HG03103 (cell line): ENCODE results near the gene METTL9.
"Not testable (repeated sequence)": the region's sequence is repeated elsewhere in the genome, so short reads cannot be mapped to it uniquely, and the experiment has no call there.

Experiments used
- ATAC-seq: cut with Tn5 transposase; IDR thresholded peaks from one replicate; pipeline ENCODE4 v1.9.1; 2021; ENCODE audit warnings: low read depth; ENCODE audit not compliant: unreplicated experiment

Gene METTL9

DNA sequence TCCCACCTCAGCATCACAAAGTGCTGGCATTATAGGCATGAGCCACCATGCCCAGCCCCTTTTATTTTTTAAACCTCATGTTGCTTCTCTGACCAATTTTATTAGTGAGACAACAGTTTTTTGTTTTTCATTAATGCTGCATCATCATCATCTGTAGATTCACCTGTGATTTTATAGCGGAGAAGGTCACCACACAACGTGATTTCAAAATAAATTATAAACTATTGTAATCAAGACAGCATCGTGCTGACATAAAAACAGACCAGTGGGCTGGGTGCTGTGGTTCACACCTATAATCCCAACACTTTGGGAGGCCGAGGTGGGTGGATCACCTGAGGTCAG lies 28.7 kb upstream of the METTL9 start:
- ATAC-seq: no peak

DNA sequence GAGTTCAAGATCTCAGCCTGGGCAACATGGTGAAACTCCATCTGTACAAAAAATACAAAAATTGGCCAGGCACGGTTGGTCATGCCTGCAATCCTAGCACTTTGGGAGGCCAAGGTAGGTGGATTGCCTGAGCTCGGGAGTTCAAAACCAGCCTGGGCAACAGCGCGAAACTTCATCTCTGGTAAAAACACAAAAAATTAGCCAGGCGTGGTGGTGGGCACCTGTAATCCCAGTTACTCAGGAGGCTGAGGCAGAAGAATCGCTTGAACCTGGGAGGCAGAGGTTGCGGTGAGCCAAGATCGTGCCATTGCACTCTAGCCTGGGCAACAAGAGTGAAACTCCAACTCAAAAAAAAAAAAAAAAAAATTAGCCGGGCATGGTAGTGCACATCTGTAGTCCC lies 25.9 kb upstream of the METTL9 start:
- ATAC-seq: not testable (repeated sequence)

DNA sequence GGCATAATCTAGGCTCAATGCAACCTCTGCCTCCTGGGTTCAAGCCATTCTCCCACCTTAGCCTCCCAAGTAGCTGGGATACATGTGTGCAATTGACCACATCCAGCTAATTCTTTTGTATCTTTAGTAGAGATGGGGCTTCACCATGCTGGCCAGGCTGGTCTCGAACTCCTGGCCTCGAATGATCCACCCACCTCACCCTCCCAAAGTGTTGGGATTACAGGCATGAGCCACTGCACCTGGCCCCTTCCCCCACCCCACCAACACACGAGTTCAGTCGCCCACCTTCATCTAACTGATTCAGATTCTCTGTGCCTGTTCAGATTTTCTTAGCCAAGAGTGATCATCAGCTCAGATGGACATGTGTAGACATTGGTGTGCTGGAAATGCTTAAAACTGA lies 25.0 kb upstream of the METTL9 start:
- no peak for ATAC-seq

DNA sequence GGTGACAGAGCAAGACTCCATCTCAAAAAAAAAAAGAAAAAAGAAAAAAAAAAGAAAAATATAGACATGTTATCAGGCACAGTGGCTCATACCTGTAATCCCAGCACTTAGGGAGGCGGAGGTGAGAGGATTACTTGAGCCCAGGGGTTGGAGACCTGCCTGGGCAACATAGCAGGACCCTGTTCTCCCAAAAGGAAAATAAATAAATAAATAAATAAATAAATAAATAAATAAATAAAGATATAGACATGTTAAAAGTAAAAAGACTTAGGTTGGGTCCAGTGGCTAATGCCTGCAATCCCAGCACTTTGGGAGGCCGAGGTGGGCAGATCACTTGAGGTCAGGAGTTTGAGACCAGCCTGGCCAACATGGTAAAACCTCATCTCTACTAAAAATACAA lies 23.1 kb upstream of the METTL9 start:
- not testable (repeated sequence) for ATAC-seq

DNA sequence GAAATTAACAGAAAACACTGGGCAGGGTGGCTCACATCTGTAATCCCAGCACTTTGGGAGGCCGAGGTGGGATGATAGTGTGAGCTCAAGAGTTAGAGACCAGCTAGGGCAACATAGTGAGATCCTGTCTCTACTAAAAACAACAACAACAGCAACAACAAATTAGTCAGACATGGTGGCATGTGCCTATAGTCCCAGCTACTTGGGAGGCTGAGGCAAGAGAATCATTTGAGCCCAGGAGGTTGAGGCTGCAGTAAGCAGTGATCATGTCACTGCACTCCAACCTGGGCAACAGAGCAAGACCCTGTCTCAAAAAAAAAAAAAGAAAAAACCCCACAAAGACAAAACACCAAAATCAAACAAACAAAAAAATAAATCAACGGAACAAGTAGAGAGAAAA lies 21.9 kb upstream of the METTL9 start:
- not testable (repeated sequence) for ATAC-seq

DNA sequence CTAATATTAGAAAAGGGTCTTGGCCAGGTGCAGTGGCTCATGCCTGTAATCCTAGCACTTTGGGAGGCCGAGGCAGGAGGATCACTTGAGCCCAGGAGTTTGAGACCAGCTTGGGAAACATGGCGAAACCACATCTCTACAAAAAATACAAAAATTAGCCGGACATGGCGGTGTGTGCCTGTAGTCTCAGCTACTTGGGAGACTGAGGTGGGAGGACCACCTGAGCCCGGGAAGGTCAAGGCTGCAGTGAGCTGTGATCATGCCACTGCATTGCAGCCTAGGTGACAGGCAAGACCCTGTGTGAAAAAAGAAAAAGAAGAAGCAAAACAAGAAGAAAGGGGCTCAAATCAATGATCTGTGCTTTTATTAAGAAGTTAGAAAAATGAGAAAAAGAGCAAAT lies 21.1 kb upstream of the METTL9 start:
- not testable (repeated sequence) for ATAC-seq

DNA sequence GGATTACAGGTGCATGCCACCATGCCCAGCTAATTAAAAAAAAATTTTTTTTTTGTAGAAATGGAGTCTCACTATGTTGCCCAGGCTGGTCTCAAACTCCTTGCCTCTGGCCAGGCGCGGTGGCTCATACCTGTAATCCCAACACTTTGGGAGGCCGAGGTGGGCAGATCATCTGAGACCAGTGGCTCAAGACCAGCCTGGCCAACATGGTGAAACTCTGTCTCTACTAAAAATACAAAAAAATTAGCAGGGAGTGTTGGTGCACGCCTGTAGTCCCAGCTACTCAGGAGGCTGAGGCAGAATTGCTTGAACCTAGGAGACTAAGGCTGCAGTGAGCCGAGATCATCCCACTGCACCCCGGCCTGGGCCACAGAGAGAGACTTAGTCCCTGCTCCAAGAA lies 19.2 kb upstream of the METTL9 start:
- not testable (repeated sequence) for ATAC-seq

DNA sequence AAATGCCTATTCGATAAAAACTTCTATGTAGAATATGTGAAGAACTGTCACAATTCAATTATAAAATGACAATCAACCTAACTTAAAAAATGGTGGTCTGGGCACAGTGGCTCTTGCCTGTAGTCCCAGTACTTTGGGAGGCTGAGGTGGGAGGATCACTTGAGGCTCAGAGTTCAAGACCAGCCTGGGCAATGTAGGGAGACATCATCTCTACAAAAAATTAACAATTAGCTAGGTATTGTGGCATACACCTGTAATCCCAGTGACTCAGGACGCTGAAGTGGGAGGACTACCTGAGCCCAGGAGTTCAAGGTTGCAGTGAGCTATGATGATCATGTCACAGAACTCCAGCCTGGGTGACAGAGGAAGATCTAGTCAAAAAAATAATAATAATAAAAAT lies 18.6 kb upstream of the METTL9 start:
- no peak for ATAC-seq

DNA sequence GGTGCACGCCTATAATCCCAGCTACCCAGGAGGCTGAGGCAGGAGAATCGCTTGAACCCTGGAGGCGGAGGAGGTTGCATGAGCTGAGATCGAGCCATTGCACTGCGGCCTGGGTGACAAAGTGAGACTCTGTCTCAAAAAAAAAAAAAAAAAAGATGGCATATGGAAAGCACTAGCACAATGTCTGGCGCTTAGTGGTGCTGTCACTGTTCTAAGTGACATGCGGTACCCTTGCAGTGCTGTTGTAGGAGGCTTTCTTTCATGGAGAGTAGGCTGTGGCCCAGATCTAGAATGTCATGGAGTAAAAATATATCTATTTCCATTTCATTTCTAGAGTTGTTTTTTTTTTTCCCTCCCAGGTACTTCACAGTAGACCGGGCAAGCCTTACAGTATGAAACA lies 14.6 kb upstream of the METTL9 start:
- no peak for ATAC-seq

DNA sequence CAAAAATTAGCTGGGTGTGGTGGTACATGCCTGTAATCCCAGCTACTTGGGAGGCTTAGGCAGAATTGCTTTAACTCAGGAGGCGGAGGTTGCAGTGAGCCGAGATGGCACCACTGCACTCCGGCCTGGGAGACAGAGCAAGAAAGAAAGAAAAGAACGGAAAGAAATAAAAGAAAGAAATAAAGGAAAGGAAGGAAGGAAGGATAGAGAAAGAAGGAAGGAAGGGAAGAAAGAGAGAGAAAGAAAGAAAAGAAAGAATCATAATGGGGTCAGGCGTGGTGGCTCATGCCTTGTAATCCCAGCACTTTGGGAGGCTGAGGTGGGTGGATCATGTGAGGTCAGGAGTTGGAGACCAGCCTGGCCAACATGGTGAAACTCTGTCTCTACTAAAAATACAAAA lies 10.8 kb upstream of the METTL9 start:
- not testable (repeated sequence) for ATAC-seq

DNA sequence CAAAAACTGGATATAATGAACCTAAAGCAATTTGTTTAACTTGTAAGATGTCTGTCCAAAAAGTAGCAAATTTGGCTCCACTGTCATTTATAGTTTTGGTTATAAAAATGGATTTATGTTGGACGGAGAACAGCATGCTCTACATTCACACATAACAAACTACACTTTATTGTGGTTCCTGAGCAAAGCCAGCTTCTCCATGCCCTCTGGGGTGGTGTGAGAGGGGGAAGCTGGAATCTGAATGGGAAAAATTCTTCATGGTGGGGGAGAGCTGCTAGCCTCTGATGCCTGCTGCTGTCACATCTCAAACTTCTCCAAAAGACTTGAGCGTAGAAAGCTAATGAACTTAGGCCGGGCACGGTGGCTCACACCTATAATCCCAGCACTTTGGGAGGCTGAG lies 9.8 kb upstream of the METTL9 start:
- ATAC-seq: no peak

DNA sequence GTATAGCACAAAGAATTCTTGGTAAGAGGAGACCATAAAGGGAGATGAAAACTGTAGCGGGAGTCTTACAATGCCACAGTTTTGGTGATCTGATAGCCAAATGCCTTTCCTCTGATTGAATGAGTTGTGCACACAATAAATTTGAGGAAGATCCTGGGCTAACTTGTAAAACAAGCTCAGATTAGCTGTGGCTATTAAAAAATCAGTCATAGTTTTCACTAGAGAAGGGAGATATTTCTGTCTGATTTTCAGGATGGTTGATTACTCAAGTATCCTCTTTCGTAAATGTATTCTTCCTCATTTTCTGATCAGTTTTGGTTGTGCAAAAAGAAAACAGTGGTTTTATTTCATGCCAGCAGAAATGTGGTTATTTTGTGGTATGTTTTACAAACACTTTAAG lies 9.1 kb upstream of the METTL9 start:
- ATAC-seq: no peak

DNA sequence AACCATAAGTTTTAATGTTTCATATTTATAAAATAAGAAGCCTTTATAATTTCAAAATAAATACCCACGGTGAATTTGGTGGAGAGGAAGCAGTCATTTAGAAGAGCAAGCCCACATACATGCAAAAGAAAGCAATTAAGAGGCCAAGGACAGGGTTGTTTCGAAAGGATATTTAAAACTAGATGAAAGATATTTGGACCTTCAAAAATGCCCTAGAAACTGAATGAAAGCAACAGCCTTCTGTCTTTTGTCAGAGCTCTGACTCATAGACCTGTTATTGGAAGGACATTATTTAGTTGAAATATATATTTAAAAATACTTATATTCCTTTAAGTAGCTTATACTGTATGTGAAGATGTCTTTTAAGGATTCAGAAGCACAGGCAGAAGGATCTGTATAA lies 8.6 kb upstream of the METTL9 start:
- ATAC-seq: no peak

DNA sequence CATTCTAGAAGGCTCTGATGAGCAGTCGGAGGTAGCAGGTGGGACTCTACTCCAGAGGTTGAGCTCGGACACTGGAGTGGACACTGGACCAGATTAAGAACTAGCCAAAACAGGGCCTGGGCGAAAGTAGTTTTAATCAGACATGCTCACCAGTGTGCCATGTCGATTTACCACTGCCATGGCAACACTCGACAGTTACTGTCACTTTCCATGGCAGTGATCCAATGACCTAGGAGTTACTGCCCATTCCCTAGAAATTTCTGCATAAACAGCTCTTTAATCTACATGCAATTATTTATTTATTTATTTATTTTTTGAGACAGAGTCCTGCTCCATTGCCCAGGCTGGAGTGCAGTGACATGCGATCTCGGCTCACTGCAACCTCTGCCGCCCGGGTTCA lies 7.2 kb upstream of the METTL9 start:
- no peak for ATAC-seq

DNA sequence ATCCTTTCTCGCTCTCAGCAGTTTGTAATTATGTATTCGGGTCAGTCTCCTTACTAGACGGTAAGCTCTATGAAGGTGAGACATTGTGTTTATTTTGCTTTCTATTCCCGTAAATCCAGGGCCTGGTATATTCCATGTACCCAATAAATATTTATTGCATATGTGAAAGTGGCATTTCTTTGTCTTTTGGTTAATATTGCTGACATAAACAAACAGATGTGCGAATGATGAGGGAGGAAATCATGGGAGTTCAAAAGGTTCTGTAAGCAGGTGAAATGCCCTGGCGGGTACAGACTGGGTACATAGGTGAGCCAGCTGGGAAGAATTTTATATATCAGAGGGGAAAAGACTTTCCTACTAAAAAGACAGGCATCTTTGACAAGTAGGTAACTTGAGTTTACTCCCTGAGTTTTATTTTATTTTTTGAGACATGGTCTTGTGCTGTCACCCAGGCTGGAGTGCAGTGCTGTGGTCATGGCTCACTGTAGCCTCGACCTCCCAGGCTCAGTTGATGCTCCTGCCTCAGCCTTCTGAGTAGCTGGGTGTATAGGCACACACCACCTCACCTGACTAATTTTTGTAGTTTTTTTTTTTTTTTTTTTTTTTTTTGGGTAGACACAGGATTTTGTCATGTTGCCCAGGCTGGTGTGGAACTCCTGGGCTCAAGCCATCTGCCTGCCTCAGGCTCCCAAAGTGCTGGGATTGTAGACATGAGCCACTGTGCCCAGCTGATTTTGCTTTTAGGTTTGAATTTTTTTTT lies 5.7 kb upstream of the METTL9 start:
- no peak for ATAC-seq

DNA sequence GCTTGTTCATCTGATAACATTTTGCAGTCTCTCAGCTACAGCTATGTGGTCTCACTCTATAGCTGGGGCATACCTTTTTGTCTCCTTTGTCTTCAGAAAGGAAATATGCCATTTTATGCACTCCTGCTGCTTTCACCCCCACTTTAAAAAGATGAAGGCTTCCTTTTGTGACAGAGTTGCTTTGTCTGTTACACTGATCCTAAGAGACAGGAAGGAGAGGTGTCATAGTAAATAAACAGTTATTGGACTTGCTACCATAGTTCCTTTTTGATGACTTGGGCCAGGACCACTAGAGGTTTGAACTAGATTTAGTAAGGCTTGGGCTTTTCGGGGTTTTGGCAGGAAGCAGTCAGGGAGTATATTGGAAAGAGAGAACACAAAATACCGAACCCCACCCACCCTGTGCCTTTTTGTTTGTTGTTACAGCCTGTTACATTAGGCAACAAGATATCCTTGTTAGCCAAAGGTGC lies 1.8 kb upstream of the METTL9 start:
- no peak for ATAC-seq

DNA sequence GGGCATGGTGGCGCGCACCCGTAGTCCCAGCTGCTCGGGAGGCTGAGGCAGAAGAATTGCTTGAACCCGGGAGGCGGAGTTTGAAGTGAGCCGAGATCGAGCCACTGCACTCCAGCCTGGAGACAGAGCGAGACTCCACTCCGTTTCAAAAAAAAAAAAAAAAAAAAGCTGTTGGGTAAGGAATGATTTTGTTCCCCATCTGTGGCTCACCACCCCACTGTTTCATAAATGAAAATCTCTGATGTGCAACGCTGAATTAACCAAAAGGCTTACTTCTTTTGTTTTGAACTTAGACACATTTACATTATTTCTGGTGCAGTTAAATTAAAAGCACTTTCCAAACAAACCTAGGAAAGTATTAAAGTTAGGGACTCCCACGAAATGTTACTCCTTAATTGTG lies 1.2 kb upstream of the METTL9 start:
- no peak for ATAC-seq

DNA sequence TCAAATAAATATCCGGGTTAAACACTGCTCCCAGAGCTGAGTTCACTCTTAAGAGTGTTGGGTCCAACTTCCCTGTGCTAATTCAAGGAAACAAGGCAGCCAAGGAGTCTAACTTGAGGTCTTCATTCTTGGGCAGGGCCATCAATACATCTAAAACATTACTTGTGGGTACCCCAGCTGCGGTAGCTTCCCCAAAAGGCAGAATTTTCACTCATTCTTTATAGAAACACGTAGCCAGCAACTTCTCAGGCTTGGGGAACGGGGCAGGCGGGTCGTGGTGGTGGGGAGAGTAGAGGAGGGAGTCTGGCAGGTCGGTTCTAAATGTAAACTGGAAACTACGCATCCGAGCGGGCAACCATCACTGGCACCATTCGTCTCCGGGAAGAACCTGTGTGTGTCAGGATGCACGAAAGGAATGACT lies 666 bp upstream of the METTL9 start:
- no peak for ATAC-seq

DNA sequence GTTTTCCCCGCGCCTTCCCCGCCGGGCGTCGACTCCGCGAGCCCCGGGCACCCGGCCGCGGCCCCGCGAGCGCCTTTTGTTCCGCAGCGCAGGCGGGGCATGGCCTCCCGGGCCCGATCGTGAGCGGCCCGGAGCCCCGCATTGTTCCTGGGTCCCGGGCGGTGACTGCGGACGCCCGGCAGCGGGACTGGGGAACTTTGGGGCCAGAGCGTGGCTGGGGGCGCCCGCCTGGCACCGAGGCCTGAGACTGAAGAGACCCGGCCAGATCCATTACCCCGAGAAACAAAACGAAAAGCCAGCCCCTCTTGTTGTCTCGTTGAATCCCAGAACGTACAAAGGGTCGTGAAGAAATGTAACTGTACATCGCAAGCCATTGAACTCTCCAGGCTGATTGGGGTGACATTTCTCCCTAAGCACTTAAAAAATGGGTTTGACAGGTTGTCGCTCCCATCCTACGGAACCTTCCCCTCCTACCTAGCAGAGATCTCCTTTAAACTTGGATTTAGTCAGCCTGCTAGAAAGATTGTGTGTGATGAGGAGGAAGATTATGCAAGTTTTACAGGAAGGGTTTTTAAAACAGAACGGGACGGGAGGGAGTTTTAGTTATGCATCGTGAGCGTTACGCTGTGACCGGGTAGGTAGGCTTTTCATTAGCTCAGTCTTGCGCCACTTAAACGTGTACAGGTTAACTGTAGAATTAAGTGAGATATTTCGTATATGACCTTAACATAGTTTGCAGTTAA lies 825 bp downstream of the METTL9 start:
- ATAC-seq: peak; percentile 9

DNA sequence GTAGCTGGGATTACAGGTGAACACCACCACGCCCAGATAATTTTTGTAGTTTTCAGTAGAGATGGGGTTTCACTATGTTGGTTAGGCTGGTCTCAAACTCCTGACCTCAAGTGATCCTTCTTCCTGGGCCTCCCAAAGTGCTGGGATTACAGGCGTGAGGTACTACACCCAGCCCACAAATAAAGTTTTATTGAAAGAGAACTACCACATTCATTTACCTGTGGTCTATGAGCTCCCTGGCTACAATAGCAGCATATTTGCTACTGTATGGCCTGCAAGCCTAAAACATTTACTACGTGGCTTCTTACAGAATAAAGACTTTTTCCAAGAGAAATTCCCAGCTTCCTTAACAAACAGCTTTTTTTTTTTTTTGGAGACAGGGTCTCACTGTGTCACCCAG lies 3.4 kb downstream of the METTL9 start:
- ATAC-seq: no peak

DNA sequence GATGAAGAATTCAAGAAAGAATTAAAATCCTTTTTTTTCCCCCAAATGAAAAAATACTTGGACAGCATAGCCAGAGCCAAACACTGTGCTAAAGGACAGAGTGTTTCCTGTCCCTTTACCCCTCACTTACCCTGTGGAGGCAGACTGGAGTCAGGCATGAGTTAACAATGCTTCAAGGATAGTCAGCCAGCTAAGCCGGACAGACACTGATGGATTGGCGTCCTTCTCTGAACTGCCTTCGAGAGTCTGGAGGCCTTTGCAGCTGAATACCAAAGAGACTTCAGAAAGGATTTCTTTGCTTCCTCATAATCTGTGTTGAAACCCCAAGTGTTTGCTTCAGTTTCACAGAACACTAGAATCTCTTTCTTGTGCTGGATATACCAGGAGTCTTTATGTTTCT lies 4.6 kb downstream of the METTL9 start:
- no peak for ATAC-seq

DNA sequence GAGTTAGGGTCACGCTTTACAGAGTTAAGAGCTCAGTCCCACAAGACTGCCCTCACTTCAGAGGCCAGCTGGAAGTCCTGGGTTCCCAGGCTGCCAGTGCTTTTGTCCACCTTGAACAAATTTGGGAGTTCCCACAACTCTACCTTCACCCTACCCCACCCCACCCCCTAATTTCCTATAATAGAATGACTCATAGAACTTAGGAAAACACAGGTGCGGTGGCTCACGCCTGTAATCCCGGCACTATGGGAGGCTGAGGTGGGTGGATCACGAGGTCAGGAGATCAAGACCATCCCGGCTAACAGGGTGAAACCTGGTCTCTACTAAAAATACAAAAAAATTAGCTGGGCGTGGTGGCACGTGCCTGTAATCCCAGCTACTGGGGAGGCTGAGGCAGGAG lies 6.5 kb downstream of the METTL9 start:
- not testable (repeated sequence) for ATAC-seq
